Stimulated activated CD4-positive, alpha-beta T cell treated with anti-CD3 and anti-CD28 coated beads, Interleukin-12 subunit alpha, Interleukin-12 subunit beta, amount 100 ng/mL, for 4 hours (primary cell): ENCODE results near the gene PLEKHA4.
"Not testable (repeated sequence)": the region's sequence is repeated elsewhere in the genome, so short reads cannot be mapped to it uniquely, and the experiment has no call there.

Experiments used
- DNase-seq: peaks from one replicate; pipeline ENCODE4 v3.0.0-alpha.2; 2020

The PLEKHA4 gene

GRCh38 chr19:48795685-48796070 is 72.7 kb downstream of the PLEKHA4 start:
- no peak for DNase-seq

DNA sequence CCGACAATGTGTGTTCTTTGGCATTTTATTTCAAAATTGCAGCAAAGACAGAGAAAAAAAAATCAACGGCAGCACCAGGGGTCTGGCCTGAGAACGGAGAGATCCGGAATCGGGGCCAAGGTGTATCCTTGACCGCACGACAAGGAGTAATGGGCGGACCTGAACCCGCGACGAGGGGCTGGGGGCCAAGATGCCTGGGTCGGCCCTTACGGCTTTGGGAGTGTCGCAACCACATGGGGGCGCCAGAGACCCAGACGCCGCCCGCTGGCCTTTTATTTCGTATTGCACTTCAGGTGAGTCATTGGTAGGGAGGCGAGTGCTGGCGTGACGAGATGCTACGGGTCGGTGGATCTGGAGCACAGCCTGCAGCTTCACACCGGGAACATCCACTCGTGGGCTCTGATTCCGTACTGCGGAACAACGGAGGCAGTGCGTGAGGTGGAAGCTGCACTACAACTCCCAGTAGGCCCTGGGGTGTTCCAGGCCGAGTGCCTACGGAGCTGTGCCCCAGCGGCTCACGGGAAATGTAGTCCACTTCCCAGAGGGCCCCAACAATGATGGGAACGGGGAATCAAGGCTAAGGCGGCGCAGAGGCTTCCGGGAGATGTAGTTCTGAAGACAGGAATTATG is 73.2 kb downstream of the PLEKHA4 start:
- peak; percentile 79 for DNase-seq

- no peak for DNase-seq
Observed at GRCh38 chr19:48794291-48794690, 74.1 kb downstream of the PLEKHA4 start.

DNA sequence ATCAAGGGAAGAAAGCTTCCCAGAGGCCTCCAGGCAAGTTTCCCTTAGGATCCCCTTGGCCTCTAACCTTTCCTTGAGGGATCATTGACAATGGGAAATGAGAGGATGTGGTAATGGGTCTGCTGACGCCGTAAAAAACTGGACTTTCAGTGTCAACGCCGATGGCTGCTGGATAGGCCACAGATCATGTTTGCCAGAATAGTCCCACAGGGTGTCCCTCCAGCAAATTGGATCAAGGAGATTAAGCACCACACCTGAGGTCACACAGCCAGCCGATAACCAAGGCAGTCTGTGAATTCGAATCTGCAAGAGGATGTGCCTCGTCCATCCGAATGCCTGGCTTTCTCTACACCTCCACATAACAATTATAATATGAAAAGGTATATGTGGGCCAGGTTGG is 75.1 kb downstream of the PLEKHA4 start:
- no peak for DNase-seq

GRCh38 chr19:48787331-48787730 is 81.1 kb downstream of the PLEKHA4 start:
- not testable (repeated sequence) for DNase-seq
